ENCODE results near the gene PIGX.
"Not testable (repeated sequence)": the region's sequence is repeated elsewhere in the genome, so short reads cannot be mapped to it uniquely, and the experiment has no call there.

The PIGX gene

GRCh38 chr3:196706731-196707130, 5.4 kb upstream of the PIGX start:
- no peak for DNase-seq

DNA sequence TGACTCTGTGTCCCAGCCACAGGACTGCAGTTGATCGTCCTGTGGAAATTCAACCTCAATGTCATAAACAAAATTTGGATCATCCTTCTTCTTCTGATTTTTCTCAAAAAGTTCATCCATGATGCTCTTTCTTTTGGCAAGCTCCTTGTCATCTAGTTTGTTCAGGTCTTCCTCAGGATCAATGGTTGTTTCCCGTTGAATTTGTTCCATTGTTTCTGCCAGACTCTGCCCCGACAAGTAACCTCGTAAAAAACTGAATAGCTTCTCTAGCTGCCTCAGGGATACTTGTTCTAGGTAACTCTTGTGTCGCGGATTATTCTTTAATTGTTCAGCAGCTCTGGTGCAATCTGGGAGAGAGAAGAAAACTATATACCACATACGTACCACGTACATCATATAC, 4.6 kb upstream of the PIGX start:
- DNase-seq = no peak

DNA sequence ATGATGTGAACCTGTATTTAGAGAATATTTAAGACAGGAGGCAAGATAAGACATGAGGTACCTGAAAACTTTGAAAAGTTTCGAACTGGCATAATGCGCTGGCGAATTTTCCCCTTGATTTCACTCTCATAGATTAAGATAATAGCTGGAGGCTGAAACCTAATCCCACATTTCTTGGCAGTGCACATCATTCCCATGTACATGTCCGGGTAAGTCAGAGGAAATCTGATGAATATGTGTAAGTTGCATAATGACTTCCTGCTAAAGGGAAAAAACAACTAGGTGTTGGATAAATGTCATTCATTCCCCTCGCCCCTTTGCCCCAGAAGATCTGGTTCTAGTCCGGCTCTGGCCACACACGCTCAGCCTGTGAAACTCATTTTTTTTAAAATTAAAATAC, 3.7 kb upstream of the PIGX start:
- DNase-seq = no peak

GRCh38 chr3:196712514-196713413, 587 bp downstream of the PIGX start:
- DNase-seq = peak; percentile 73

DNA sequence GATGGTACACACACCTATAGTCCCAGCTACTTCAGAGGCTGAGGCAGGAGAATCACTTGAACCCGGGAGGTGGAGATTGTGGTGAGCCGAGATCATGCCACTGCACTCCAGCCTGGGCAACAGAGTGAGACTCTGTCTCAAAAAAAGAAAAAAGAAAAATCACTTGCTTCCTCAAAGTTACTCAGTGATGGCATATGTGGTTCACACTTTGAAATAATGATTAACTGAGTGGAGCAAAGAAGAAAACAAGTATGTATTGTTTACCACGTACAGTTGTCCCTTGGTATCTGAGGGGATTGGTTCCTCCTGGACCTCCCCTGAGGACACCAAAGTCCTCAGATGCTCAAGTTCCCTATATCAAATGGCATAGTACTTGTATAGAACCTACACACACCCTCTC, 5.0 kb downstream of the PIGX start:
- DNase-seq = not testable (repeated sequence)

DNA sequence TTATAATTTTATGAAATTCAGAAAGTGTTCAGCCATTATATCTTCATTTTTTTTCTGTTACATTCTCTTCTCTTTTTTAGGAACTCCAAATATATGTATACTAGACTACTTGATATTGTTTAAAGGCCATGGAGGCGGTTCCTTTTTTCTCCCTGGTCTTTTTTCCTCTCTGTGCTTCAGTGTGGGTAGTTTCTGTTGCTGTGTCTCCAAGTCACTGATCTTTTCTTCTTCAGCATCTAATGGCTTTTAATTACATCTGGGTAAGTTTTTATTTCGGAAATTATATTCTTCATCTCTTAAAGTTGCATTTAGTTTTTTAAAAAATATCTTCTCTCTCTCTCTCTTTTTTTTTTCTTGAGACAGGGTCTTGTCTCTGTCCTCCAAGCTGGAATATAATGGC, 8.9 kb downstream of the PIGX start:
- DNase-seq = no peak

DNA sequence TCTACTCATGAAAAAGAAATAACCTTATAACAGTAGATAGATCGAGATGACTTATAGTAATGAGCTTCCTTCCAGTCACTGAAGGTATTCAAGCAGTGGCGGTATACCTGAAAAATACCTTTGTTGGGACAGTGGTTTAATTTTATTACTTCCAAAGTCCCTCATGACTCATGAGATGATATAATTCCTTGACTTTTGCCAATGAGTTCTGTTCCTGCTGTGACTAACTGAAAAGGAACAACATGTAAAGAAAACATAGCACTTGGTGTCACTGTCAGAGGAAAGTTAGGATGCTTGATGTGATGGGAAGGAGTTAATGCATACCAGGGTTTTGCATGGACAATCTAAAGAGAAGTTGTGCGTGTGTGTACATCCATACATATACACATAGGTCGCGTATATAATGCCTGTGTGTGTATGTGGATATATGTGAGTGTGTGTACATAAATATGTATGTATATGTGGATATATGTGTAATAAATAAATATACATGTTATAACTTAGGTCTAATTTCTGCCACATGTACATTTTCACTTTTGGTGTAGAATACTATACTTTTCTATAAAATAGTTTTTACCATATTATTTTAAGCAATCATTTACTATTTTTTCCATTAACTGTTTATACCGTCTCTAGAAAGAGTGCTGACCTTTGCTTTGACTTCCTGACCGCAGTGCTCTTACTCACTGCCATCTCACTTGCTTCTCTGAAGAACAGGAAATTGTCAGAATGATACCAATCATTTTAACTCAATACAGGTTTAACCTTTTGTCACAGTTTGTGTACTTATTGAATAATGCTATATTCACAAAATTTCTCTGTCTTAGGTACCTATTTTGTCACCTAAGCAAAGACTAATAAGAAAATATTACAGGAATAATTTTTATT, 14.9 kb downstream of the PIGX start:
- DNase-seq = no peak

DNA sequence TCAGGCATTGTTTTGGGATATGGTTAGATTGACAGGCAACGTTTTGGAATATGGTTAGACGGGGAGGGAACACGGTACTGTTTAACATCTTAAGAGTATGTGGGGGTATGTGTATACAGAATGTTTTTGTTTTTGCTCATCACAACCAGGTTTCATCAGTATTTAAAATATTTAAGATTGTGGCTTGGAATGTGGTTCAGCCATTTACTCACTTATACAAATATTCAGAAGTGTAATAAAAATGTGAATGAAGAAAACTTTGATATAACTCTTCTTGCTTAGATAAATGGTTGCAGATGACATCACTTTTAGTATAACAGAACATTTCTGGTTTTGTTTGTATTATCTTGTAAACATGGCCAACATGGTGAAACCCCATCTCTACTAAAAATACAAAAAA, 23.6 kb downstream of the PIGX start:
- no peak for DNase-seq

DNA sequence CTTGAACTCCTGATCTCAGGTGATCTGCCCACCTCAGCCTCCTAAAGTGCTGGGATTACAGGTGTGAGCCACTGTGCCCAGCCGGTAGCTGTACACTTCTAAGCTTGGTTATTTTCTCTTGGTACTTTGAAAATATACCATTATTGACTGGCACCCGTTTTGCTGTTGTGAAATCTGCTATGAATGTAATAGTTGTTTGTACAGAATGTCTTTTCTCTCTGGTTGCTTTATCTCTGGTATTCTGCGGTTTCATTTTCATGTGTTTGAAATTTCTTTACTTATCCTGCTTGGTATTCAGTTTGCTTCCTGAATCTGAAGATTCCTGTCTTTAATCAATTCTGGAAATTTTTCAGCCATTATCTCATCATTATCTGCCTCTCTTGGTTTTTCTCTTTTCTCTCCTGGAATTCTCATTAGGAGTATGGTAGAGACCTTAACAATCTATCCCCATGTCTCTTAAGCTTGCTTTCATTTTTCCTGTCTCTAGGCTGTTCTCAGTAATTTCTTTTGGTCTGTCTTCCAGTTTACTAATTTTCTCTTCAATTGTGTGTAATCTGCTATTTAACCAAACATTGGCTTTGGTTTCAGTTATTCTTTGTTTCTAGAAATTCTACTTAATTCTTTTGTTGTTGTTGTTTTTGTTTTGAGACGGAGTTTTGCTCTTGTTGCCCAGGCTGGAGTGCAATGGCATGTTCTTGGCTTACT, 24.6 kb downstream of the PIGX start:
- no peak for DNase-seq

GRCh38 chr3:196737655-196738054, 25.5 kb downstream of the PIGX start:
- DNase-seq = no peak

- peak; percentile 92 for DNase-seq
These were observed 27.7 kb downstream of the PIGX start, which contains the start of gene PAK2 for GRCh38 chr3:196739671-196740480. Gene PAK2, plus strand, starts transcription at chr3:196739857. Its CDS starts 42,790 bp downstream, at chr3:196782647.

- peak; percentile 32 for DNase-seq
These were observed 28.5 kb downstream of the PIGX start for GRCh38 chr3:196740481-196741248.

- no peak for DNase-seq
These were observed 29.2 kb downstream of the PIGX start for GRCh38 chr3:196741249-196741889.

- DNase-seq = not testable (repeated sequence)
These were observed 31.4 kb downstream of the PIGX start for GRCh38 chr3:196743569-196743968.

DNA sequence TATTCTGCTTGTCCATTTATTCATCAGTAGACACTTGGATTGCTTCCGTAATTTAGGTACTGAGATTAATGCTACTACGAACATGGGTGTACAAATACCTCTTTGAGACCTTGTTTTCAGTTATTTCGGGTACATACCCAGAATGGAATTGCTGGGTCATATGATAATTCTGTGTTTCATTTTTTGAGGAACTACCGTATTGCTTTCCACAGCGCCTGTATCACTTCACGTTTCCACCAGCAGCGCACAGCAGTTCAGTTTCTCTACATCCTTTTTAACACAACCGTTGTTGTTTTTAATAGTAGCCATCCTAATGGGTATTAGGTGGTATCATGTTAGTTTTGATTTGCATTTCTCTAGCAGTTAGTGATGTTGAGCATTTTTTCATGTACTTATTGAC, 36.9 kb downstream of the PIGX start:
- DNase-seq = no peak

DNA sequence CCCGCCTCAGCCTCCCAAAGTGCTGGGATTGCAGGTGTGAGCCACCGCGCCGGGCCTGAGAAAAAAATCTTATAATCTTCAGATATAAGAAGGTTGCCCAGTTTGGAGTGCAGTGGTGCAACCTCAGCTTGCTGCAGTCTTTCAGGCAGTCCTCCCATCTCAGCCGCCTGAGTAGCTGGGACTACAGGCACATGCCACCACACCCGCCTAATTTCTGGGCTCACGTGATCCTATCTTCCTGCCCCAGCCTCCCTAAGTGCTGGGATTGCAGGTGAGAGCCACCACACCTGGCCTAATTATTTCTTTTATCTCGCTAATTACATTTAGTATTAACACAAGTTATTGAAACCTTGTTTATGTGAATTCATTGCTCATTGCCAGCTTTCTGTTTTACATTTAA, 41.0 kb downstream of the PIGX start:
- DNase-seq = no peak

DNA sequence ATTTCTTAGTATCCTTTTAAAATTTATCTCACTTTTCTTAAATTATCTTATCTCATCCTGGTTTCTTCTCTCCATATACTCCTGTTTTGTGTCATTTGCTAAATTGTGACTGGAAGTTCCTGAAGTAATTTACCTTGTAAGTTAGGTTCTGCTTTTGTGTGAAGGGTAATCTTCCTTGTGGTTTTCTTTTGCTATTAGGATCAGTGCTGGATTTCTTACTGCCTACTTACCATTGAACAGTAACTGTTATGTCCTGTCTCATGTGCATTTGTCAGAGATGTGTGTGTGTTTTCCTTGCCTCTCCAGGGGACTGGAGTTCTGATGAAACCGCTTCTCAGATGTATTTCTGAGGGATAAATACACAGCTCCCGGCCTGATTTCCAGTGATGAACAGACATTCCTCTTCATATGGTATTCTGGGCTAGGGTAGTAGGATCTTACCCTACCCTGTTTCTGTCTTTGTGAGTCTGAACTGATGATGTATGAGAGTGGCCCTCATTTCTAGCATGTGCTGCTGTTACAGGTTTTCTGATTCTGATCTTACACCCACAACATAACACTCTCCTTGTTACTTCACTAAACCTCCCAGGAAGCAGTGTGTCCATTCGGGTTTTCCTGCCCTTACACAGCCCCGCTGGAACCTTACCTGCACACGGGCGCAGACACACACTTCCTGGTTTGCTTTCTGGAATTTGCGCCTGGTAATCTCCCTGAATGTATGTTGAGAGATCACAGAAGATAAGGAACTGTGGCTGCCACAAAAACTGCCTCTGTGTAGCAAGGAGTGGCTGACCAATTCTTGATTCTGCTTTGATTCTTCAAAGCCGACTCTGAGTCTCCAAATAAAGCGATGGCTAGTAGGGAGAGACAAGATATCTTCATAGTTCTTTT, 42.2 kb downstream of the PIGX start:
- no peak for DNase-seq

DNA sequence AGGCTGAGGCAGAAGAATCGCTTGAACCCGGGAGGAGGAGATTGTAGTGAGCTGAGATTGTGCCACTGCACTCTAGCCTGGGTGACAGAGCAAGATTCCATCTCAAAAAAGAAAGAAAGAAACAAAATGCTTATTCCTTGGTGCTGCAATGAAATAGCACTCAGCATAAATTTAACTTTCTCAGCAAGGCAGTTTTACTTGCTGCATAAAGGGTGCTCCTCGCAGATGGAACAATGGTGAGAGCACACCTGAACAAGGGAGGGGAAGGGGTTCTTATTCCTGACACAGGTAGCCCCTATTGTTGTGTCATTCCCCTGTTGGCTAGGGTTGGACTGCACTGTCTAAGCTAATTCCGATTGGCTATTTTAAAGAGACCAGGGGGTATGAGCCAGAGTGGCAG, 44.6 kb downstream of the PIGX start:
- DNase-seq = no peak

DNA sequence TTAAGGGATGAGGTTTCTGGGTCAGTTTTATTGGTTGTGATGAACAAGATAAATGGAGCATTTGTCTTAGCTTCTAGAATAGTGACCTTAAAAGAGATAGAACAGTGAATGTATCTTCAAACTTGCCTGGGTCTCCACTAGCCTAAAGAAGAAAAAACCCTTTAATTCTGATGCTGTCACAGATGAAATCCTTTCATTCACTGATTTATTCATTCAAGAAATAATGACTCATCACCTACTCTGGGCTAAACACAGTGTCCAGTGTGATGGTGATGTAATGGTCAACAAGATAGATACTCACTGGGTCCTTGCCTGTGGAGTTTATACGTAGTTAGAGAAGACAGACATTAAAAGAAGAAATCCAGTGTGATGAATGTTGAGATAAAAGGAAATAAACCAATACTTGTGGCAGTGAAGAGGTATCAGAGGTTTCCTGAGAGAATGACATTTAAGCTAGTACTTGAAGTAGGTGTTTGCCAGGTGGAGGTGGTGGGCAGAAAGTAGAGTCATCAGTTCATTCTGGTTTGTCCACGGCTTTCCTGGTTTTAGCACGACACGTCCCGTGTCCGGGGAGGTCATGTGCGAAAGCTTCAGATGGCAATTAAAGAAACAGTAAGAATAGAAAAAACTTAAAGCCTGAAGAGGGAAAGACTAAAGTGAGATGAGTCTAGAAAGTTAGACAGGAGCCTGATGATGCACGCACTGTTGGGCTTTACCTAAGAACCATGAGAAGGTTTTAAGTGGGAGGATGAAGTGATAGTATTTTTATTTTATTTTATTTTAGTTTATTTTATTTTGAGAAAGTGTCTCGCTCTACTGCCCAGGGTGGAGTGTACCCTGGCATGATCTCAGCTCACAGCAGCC, 45.9 kb downstream of the PIGX start:
- no peak for DNase-seq

Data from CD4-positive, alpha-beta T cell treated with Interleukin-15 for 1 hour (primary cell).